Islet of Langerhans (tissue), 1 donor: ENCODE data around the gene CMIP.

Experiments
- FAIRE-seq: peaks from one replicate; lab custom pipeline; 2011; peaks lifted over from hg19 to GRCh38; lab: Jason Lieb, UNC

The CMIP gene

GRCh38 chr16:81535679-81536360, 91.2 kb downstream of the CMIP start:
- no peak for FAIRE-seq

- no peak for FAIRE-seq
Observed at GRCh38 chr16:81536648-81537047, 92.0 kb downstream of the CMIP start.

GRCh38 chr16:81537721-81538561, 93.3 kb downstream of the CMIP start:
- FAIRE-seq = no peak

GRCh38 chr16:81539009-81539758, 94.6 kb downstream of the CMIP start:
- FAIRE-seq = no peak

GRCh38 chr16:81539759-81540472, 95.3 kb downstream of the CMIP start:
- FAIRE-seq = no peak

GRCh38 chr16:81541314-81541713, 96.7 kb downstream of the CMIP start:
- no peak for FAIRE-seq

- FAIRE-seq = no peak
Observed at GRCh38 chr16:81542609-81543570, 98.3 kb downstream of the CMIP start.

- FAIRE-seq = no peak
Observed at GRCh38 chr16:81543571-81543970, 99.0 kb downstream of the CMIP start.

- no peak for FAIRE-seq
Observed at GRCh38 chr16:81544261-81544660, 99.7 kb downstream of the CMIP start.

GRCh38 chr16:81544700-81545271, 100.2 kb downstream of the CMIP start:
- no peak for FAIRE-seq

GRCh38 chr16:81545470-81546250, 101.1 kb downstream of the CMIP start:
- FAIRE-seq = no peak

- FAIRE-seq = no peak
Observed at GRCh38 chr16:81546781-81547180, 102.2 kb downstream of the CMIP start.

- FAIRE-seq = no peak
Observed at GRCh38 chr16:81547194-81547938, 102.8 kb downstream of the CMIP start.

- no peak for FAIRE-seq
Observed at GRCh38 chr16:81547939-81548216, 103.3 kb downstream of the CMIP start.

GRCh38 chr16:81548551-81548875, 103.9 kb downstream of the CMIP start:
- FAIRE-seq = no peak

GRCh38 chr16:81548876-81549546, 104.4 kb downstream of the CMIP start:
- FAIRE-seq = no peak

- FAIRE-seq = no peak
Observed at GRCh38 chr16:81549547-81550431, 105.2 kb downstream of the CMIP start.

GRCh38 chr16:81550432-81550808, 105.8 kb downstream of the CMIP start:
- no peak for FAIRE-seq
